Vagina (tissue), 2 donors: ENCODE results near the gene FLNA. TPM values are rescaled to one million over a fixed set of nuclear protein-coding genes. Genes with fewer than 3 reads are reported as not detected.

Source experiments
- DNase-seq, 2 donors: peaks; one replicate each; pipeline ENCODE4 v3.0.0-alpha.2; 2017; ENCODE audit errors: extremely low spot score in 2 of 2
- H3K27ac ChIP-seq: fragments of 200-600 bp; sonication (generic); one replicate; pipeline ENCODE4 v1.5.1; 2019
- H3K27me3 ChIP-seq: fragments of 200-600 bp; sonication (generic); one replicate; pipeline ENCODE4 v1.5.1; 2019
- H3K36me3 ChIP-seq, 2 donors: fragments of 200-600 bp; sonication (generic); one replicate each; pipeline ENCODE4 v1.5.1; 2017 to 2019
- H3K4me1 ChIP-seq: fragments of 200-600 bp; sonication (generic); one replicate; pipeline ENCODE4 v1.5.1; 2019
- H3K4me3 ChIP-seq, 2 donors: fragments of 200-600 bp; sonication (generic); 1 replicate in 1 of 2; 2 replicates in 1 of 2; pipeline ENCODE4 v1.5.1; 2016 to 2019
- H3K9me3 ChIP-seq: fragments of 200-600 bp; sonication (generic); one replicate; pipeline ENCODE4 v1.5.1; 2019
- CTCF ChIP-seq, 3 experiments: fragments of 450-650 bp in 2 of 3; fragments of 200-600 bp in 1 of 3; sonication (generic) in 1 of 3; IDR thresholded peaks; one replicate each; pipeline ENCODE4 v1.5.1; 2017 to 2019; ENCODE audit warnings: antibody characterized with exemption in 3 of 3, mild to moderate bottlenecking in 2 of 3, moderate library complexity in 2 of 3
- POLR2A ChIP-seq, 2 donors: fragments of 450-650 bp; IDR thresholded peaks; one replicate each; pipeline ENCODE4 v1.6.1; 2017; ENCODE audit warnings: antibody characterized with exemption in 2 of 2, mild to moderate bottlenecking in 2 of 2, moderate library complexity in 2 of 2
- POLR2AphosphoS5 ChIP-seq, 2 donors: sonication (generic); formaldehyde crosslinking; IDR thresholded peaks; one replicate each; pipeline ENCODE4 v1.9.0; 2017; ENCODE audit warnings: antibody characterized with exemption in 2 of 2, mild to moderate bottlenecking in 2 of 2, low read depth in 1 of 2; ENCODE audit not compliant: insufficient read depth in 1 of 2
- intact Hi-C: fragments of 100-400 bp; cut with DNase I; formaldehyde crosslinking; loops from one replicate; pipeline ENCODE4 v1.15.1; 2023
- small RNA-seq: library from RNA; depleted of rRNA; stranded (forward); fragments of <200 nt; gene quantifications from one replicate; pipeline ENCODE3, GENCODE V24; 2016
- total RNA-seq: library from RNA; depleted of rRNA; stranded (reverse); fragments of >200 nt; gene quantifications from one replicate; pipeline ENCODE4 v1.2.3, GENCODE V29; 2016

Gene FLNA
- total RNA-seq, 1 donor from 2014 or later: 1,247 TPM

GRCh38 chrX:154300816-154301215, 73.6 kb downstream of the FLNA start:
- Histone ChIP-seq H3K4me1 (no peaks in the 10 kb centered on the region), H3K9me3 (no peaks in the 10 kb centered on the region), H3K27me3 (no peaks in the 10 kb centered on the region), H3K27ac (no peak overlapping the region), H3K4me3 (no peak overlapping the region), H3K36me3 (no peaks in the 10 kb centered on the region)
- no peak for DNase-seq
- TF ChIP-seq CTCF (IDR thresholded peaks at IDR 0.05): no peak
- TF ChIP-seq POLR2A (IDR thresholded peaks at IDR 0.05): no peak
- no peak for TF ChIP-seq POLR2AphosphoS5 (IDR thresholded peaks at IDR 0.05; ENCODE audit: insufficient read depth in 1 of 2, low read depth in 1 of 2)
- intact Hi-C loops: no loop called here

Small RNA genes lying within 50 kb of the gene (small RNA-seq; reads per million reads assigned to genes)
- gene SNORA70: not detected

Other genes with a start within 250 kb of the FLNA start
- gene OPN1LW, start 230.4 kb downstream of the FLNA start, total RNA-seq: not detected
- gene OPN1MW, start 192.0 kb downstream of the FLNA start, total RNA-seq: not detected
- not detected for gene OPN1MW2, start 154.9 kb downstream of the FLNA start, total RNA-seq
- gene OPN1MW3, start 117.1 kb downstream of the FLNA start, total RNA-seq: not detected
- gene TEX28, start 79.5 kb downstream of the FLNA start, total RNA-seq: not detected
- not detected for gene TKTL1, start 78.8 kb downstream of the FLNA start, total RNA-seq
- gene EMD, start 4.7 kb upstream of the FLNA start, total RNA-seq: 59.2 TPM
- 3,948 TPM for gene RPL10, start 23.7 kb upstream of the FLNA start, total RNA-seq
- 52.1 TPM for gene DNASE1L1, start 34.6 kb upstream of the FLNA start, total RNA-seq
- gene TAFAZZIN, start 36.9 kb upstream of the FLNA start, total RNA-seq: 59.2 TPM
- 54.5 TPM for gene ATP6AP1, start 54.0 kb upstream of the FLNA start, total RNA-seq
- 116 TPM for gene GDI1, start 62.5 kb upstream of the FLNA start, total RNA-seq
- gene FAM50A, start 69.5 kb upstream of the FLNA start, total RNA-seq: 33.6 TPM
- 20.1 TPM for gene PLXNA3, start 83.6 kb upstream of the FLNA start, total RNA-seq
- gene LAGE3, start 104.6 kb upstream of the FLNA start, total RNA-seq: 27.7 TPM
- gene UBL4A, start 112.0 kb upstream of the FLNA start, total RNA-seq: 30.2 TPM
- gene SLC10A3, start 116.0 kb upstream of the FLNA start, total RNA-seq: 28.2 TPM
- gene FAM3A, start 141.6 kb upstream of the FLNA start, total RNA-seq: 59.9 TPM
- 86.4 TPM for gene G6PD, start 172.2 kb upstream of the FLNA start, total RNA-seq
- gene IKBKG, start 173.0 kb upstream of the FLNA start, total RNA-seq: 11.8 TPM
- not detected for gene CTAG1A, start 210.5 kb upstream of the FLNA start, total RNA-seq
- not detected for gene CTAG1B, start 244.6 kb upstream of the FLNA start, total RNA-seq